ENCODE measurements around the gene PAX8. TPM values are rescaled to one million over a fixed set of nuclear protein-coding genes. Genes with fewer than 3 reads are reported as not detected.

Gene PAX8
- total RNA-seq, 1 donor from 2014 or later: 0.60 TPM

GRCh38 chr2:113166187-113166645 is 112.5 kb downstream of the PAX8 start:
- DNase-seq (ENCODE audit: missing footprints): no peak
- intact Hi-C loops (cut with DNase I): no loop called here

More at GRCh38 chr2:113166187-113166645, 112.5 kb downstream of the PAX8 start:
- ATAC-seq: no peak

Other genes with a start within 250 kb of the PAX8 start
- gene IL36B, start 226.1 kb downstream of the PAX8 start, total RNA-seq: not detected
- not detected for gene IL36RN, start 219.7 kb downstream of the PAX8 start, total RNA-seq
- not detected for gene IL1F10, start 211.0 kb downstream of the PAX8 start, total RNA-seq
- 0.89 TPM for gene IL1RN, start 151.3 kb downstream of the PAX8 start, total RNA-seq
- 3.4 TPM for gene PSD4, start 105.0 kb downstream of the PAX8 start, total RNA-seq
- gene ZNG1B, start 158.8 kb upstream of the PAX8 start, total RNA-seq: 33.9 TPM
- gene FOXD4L1, start 219.7 kb upstream of the PAX8 start, total RNA-seq: not detected